IMR-90 (cell line): Measurements from ENCODE around the gene LDLRAD4. TPM values are rescaled to one million over a fixed set of nuclear protein-coding genes. Genes with fewer than 3 reads are reported as not detected.

Source experiments
- ATAC-seq: fragments of 200-7000 bp; cut with Tn5 transposase; 2 replicates; pipeline ENCODE4 v1.9.1; 2020; ENCODE audit warnings: low read depth, mild to moderate bottlenecking, moderate library complexity
- BruUV-seq: library from RNA; stranded (reverse); fragments of 400-500 nt; replicated peaks from 2 replicates; lab custom pipeline; 2021; lab: Mats Ljungman, UMichigan
- CTCF ChIA-PET: fragments of 300-600 bp; formaldehyde crosslinking; extraction: SDS; loops from one replicate; lab custom pipeline; 2021; ENCODE audit warnings: antibody characterized with exemption; lab: Yijun Ruan, JAX
- POLR2A ChIA-PET: fragments of 300-600 bp; sonication (Branson Sonifier 250); formaldehyde crosslinking; loops from one replicate; lab custom pipeline; 2022; ENCODE audit warnings: antibody characterized with exemption; ENCODE audit not compliant: unreplicated experiment; lab: Charles Lee
- DNase-seq: peaks from one replicate; pipeline ENCODE4 v3.0.0; 2013
- H2AFZ ChIP-seq: replicated peaks from 2 replicates; pipeline ENCODE3; 2013; ENCODE audit warnings: low read length, mild to moderate bottlenecking; ENCODE audit not compliant: poor library complexity
- H2AK5ac ChIP-seq: 2 replicates; pipeline ENCODE4 v1.6.1; 2013; ENCODE audit warnings: low read depth, low read length, inconsistent platforms
- H2AK9ac ChIP-seq: replicated peaks from 2 replicates; pipeline ENCODE3; 2013; ENCODE audit warnings: mild to moderate bottlenecking, low read depth, low read length, moderate library complexity; ENCODE audit not compliant: poor library complexity
- H2BK120ac ChIP-seq: 2 replicates; pipeline ENCODE4 v1.6.1; 2013; ENCODE audit warnings: low read depth, low read length, inconsistent platforms
- H2BK15ac ChIP-seq: 3 replicates; pipeline ENCODE4 v1.6.1; 2013; ENCODE audit warnings: low read depth, low read length, inconsistent platforms
- H2BK20ac ChIP-seq: 2 replicates; pipeline ENCODE4 v1.6.1; 2013; ENCODE audit warnings: low read depth, mild to moderate bottlenecking, inconsistent platforms, low read length, moderate library complexity
- H2BK5ac ChIP-seq: 2 replicates; pipeline ENCODE4 v1.6.1; 2013; ENCODE audit warnings: mild to moderate bottlenecking, low read depth, low read length, inconsistent platforms; ENCODE audit not compliant: poor library complexity, severe bottlenecking
- H3K14ac ChIP-seq: replicated peaks from 2 replicates; pipeline ENCODE4 v1.6.1; 2013; ENCODE audit warnings: low read depth, low read length, inconsistent platforms
- H3K18ac ChIP-seq: 2 replicates; pipeline ENCODE4 v1.6.1; 2013; ENCODE audit warnings: low read depth, low read length, control low read depth
- H3K23ac ChIP-seq: 2 replicates; pipeline ENCODE4 v1.6.1; 2013; ENCODE audit warnings: low read depth, low read length, inconsistent platforms
- H3K27ac ChIP-seq: 2 replicates; pipeline ENCODE4 v1.5.1; 2013; ENCODE audit warnings: mild to moderate bottlenecking, control low read depth, low read length; ENCODE audit not compliant: insufficient read depth
- H3K27me3 ChIP-seq: 2 replicates; pipeline ENCODE4 v1.6.1; 2013; ENCODE audit warnings: low read length; ENCODE audit not compliant: control insufficient read depth, insufficient read depth
- H3K36me3 ChIP-seq: 2 replicates; pipeline ENCODE4 v1.6.1; 2013; ENCODE audit warnings: low read length, mixed read lengths; ENCODE audit not compliant: control insufficient read depth, insufficient read depth
- H3K4ac ChIP-seq: 2 replicates; pipeline ENCODE4 v1.6.1; 2013; ENCODE audit warnings: low read depth, low read length, inconsistent platforms
- H3K4me1 ChIP-seq: 2 replicates; pipeline ENCODE4 v1.6.1; 2013; ENCODE audit warnings: low read length, mixed read lengths; ENCODE audit not compliant: control insufficient read depth, insufficient read depth
- H3K4me2 ChIP-seq: 2 replicates; pipeline ENCODE4 v1.6.1; 2013; ENCODE audit warnings: low read depth, mild to moderate bottlenecking, control low read depth, low read length, moderate library complexity
- H3K4me3 ChIP-seq: 2 replicates; pipeline ENCODE4 v1.5.1; 2013; ENCODE audit warnings: low read depth, mild to moderate bottlenecking, control low read depth, low read length, moderate library complexity; ENCODE audit not compliant: insufficient read depth
- H3K56ac ChIP-seq: 2 replicates; pipeline ENCODE4 v1.6.1; 2013; ENCODE audit warnings: low read length, inconsistent platforms; ENCODE audit not compliant: insufficient read depth; ENCODE audit errors: extremely low read depth
- H3K79me1 ChIP-seq, 2 experiments: 2 replicates each; pipeline ENCODE4 v1.6.1; 2013; ENCODE audit warnings: low read length in 2 of 2, inconsistent platforms in 1 of 2, low read depth in 1 of 2
- H3K9ac ChIP-seq: 2 replicates; pipeline ENCODE4 v1.6.1; 2013; ENCODE audit warnings: low read depth, low read length, control low read depth
- H3K9me1 ChIP-seq: 2 replicates; pipeline ENCODE4 v1.6.1; 2013; ENCODE audit warnings: low read length, inconsistent platforms; ENCODE audit not compliant: insufficient read depth
- H3K9me3 ChIP-seq: 2 replicates; pipeline ENCODE4 v1.6.1; 2013; ENCODE audit warnings: low read length; ENCODE audit not compliant: control insufficient read depth, insufficient read depth
- H4K20me1 ChIP-seq: 2 replicates; pipeline ENCODE4 v1.6.1; 2013; ENCODE audit warnings: low read length, inconsistent platforms; ENCODE audit not compliant: insufficient read depth
- H4K5ac ChIP-seq: 2 replicates; pipeline ENCODE4 v1.6.1; 2013; ENCODE audit warnings: mild to moderate bottlenecking, low read depth, low read length, control low read depth
- H4K8ac ChIP-seq, 2 experiments: 2 replicates each; pipeline ENCODE4 v1.6.1; 2013; ENCODE audit warnings: low read depth in 2 of 2, low read length in 2 of 2, control low read depth in 1 of 2, inconsistent platforms in 1 of 2
- H4K91ac ChIP-seq: 2 replicates; pipeline ENCODE4 v1.6.1; 2013; ENCODE audit warnings: low read depth, low read length, inconsistent platforms; ENCODE audit not compliant: insufficient read depth
- BHLHE40 ChIP-seq: fragments of 150-350 bp; IDR thresholded peaks from 2 replicates; pipeline ENCODE4 v1.6.1; 2016; ENCODE audit warnings: mild to moderate bottlenecking, low read depth, low read length
- CEBPB ChIP-seq: IDR thresholded peaks from 2 replicates; pipeline ENCODE4 v1.6.1; 2012; ENCODE audit warnings: low read depth, low read length, improper control_type of control experiment
- CHD1 ChIP-seq: IDR thresholded peaks from 2 replicates; pipeline ENCODE4 v1.6.1; 2012; ENCODE audit warnings: low read depth, low read length, improper control_type of control experiment
- CTCF ChIP-seq: conservative IDR thresholded peaks from 2 replicates; pipeline ENCODE4 v1.5.1; 2012; ENCODE audit warnings: mild to moderate bottlenecking, low read depth, low read length, improper control_type of control experiment
- ELK1 ChIP-seq: fragments of 150-350 bp; IDR thresholded peaks from 2 replicates; pipeline ENCODE4 v1.6.1; 2016; ENCODE audit warnings: low read depth, mild to moderate bottlenecking, low read length, moderate library complexity, borderline replicate concordance
- FOS ChIP-seq: fragments of 150-350 bp; IDR thresholded peaks from 2 replicates; pipeline ENCODE4 v1.6.1; 2016; ENCODE audit warnings: low read depth, low read length
- MAFK ChIP-seq: IDR thresholded peaks from 2 replicates; pipeline ENCODE4 v1.6.1; 2012; ENCODE audit warnings: low read depth, low read length, improper control_type of control experiment
- MAZ ChIP-seq: IDR thresholded peaks from 2 replicates; pipeline ENCODE4 v1.6.1; 2012; ENCODE audit warnings: low read depth, mild to moderate bottlenecking, low read length, improper control_type of control experiment, moderate library complexity, borderline replicate concordance
- MXI1 ChIP-seq: IDR thresholded peaks from 2 replicates; pipeline ENCODE4 v1.6.1; 2012; ENCODE audit warnings: low read depth, mild to moderate bottlenecking, low read length, moderate library complexity, borderline replicate concordance
- NFE2L2 ChIP-seq: fragments of 150-350 bp; IDR thresholded peaks from 2 replicates; pipeline ENCODE4 v1.6.1; 2016; ENCODE audit warnings: low read depth, mild to moderate bottlenecking, low read length
- POLR2A ChIP-seq: IDR thresholded peaks from 2 replicates; pipeline ENCODE4 v1.6.1; 2012; ENCODE audit warnings: mild to moderate bottlenecking, low read depth, low read length
- RAD21 ChIP-seq: IDR thresholded peaks from 2 replicates; pipeline ENCODE4 v1.6.1; 2012; ENCODE audit warnings: low read length, improper control_type of control experiment
- RCOR1 ChIP-seq: IDR thresholded peaks from 2 replicates; pipeline ENCODE4 v1.6.1; 2012; ENCODE audit warnings: mild to moderate bottlenecking, low read length, improper control_type of control experiment; ENCODE audit not compliant: insufficient replicate concordance
- RFX5 ChIP-seq: IDR thresholded peaks from 2 replicates; pipeline ENCODE4 v1.8.0; 2012; ENCODE audit warnings: low read depth, mild to moderate bottlenecking, low read length, moderate library complexity
- SMC3 ChIP-seq: fragments of 150-350 bp; IDR thresholded peaks from 2 replicates; pipeline ENCODE4 v1.6.1; 2016; ENCODE audit warnings: low read depth, mild to moderate bottlenecking, antibody characterized with exemption, low read length, moderate library complexity
- USF2 ChIP-seq: fragments of 150-350 bp; IDR thresholded peaks from 2 replicates; pipeline ENCODE4 v1.6.1; 2017; ENCODE audit warnings: mild to moderate bottlenecking, antibody characterized with exemption, low read length, low read depth
- WGBS, 2 experiments: methylation state at CpG; one replicate each; pipeline versions ENCODE4 v1.1.5 to v1.1.7; 2013; ENCODE audit warnings: missing lambda C conversion rate in 2 of 2; ENCODE audit not compliant: insufficient read length in 1 of 2; ENCODE audit errors: extremely low coverage in 2 of 2; 5-methylcytosine and 5-hydroxymethylcytosine counted together
- dilution Hi-C: fragments of 300-500 bp; cut with HindIII; formaldehyde crosslinking; loops from one replicate; pipeline ENCODE4 v1.14.3; 2018; ENCODE audit warnings: low sequenced_read_pairs; ENCODE audit not compliant: unreplicated experiment
- in situ Hi-C: fragments of 300-500 bp; cut with MboI; formaldehyde crosslinking; loops from 3 replicates; pipeline ENCODE4 v1.14.3; 2019; ENCODE audit warnings: low sequenced_read_pairs, inconsistent platforms, mixed read lengths
- intact Hi-C: fragments of 100-400 bp; cut with micrococcal nuclease; formaldehyde crosslinking; loops from 2 replicates; pipeline ENCODE4 v1.10.0; 2022
- polyA plus RNA-seq, 3 experiments: library from polyadenylated mRNA; depleted of rRNA; stranded (reverse); fragments of >200 nt; gene quantifications; 2 replicates each; pipeline ENCODE4 v1.2.3, GENCODE V29; 2012; ENCODE audit warnings: low replicate concordance in 1 of 3
- total RNA-seq: library from RNA; depleted of rRNA; stranded (reverse); fragments of >200 nt; gene quantifications from 2 replicates; pipeline ENCODE4 v1.2.3, GENCODE V29; 2012

The LDLRAD4 gene
- total and polyA plus RNA-seq, 2 of the 4 experiments (the other 2 are of a cell fraction) = not detected

- intact Hi-C loops (no loop called here), dilution Hi-C loops (no loop called here), in situ Hi-C loops (no loop called here)
- no peak overlapping the region for H3K14ac ChIP-seq
- H3K18ac ChIP-seq = no peak overlapping the region
- no peak overlapping the region for H2BK5ac ChIP-seq
- H2BK120ac ChIP-seq = no peak overlapping the region
- 100% methylated on average over 1 of the region's 6 CpGs; no CpG with 5 or more reads in 1 of the 2 experiments for WGBS, 2 experiments
- peaks cover 10 to 12% of the 10 kb centered on the region in 2 experiments for H3K79me1 ChIP-seq
- no peaks in the 10 kb centered on the region for H3K4me1 ChIP-seq
- no peak overlapping the region for H3K4ac ChIP-seq
- H2BK15ac ChIP-seq = no peak overlapping the region
- no peak overlapping the region for H4K5ac ChIP-seq
- no TSS peak for BruUV-seq
- POLR2A ChIA-PET = no interaction called here
- H2AK9ac ChIP-seq = no peak overlapping the region
- no peak overlapping the region for H4K8ac ChIP-seq
- no peak overlapping the region for H3K4me2 ChIP-seq
- no peak overlapping the region for H3K27ac ChIP-seq
- ATAC-seq = no peak
- H3K9ac ChIP-seq = no peak overlapping the region
- H4K20me1 ChIP-seq = no peaks in the 10 kb centered on the region
- H2AK5ac ChIP-seq = no peak overlapping the region
- H3K36me3 ChIP-seq = peaks cover 3% of the 10 kb centered on the region; the same call in 1 of the 2 replicates
- H2AFZ ChIP-seq = no peak overlapping the region
- no peaks in the 10 kb centered on the region for H3K27me3 ChIP-seq
- DNase-seq = no peak
- no peaks in the 10 kb centered on the region; the same call in 1 of the 2 replicates for H3K9me3 ChIP-seq
- H3K9me1 ChIP-seq = no peaks in the 10 kb centered on the region
- CTCF ChIA-PET = interaction anchor here (0.6 kb wide), 1 partner anchor 778 kb away, joined by 3 read pairs; no protein-coding TSS in a partner anchor
- H3K4me3 ChIP-seq = no peak overlapping the region
- H4K91ac ChIP-seq = no peak overlapping the region
- no peak overlapping the region for H2BK20ac ChIP-seq
- H3K56ac ChIP-seq = no peak overlapping the region
- TF ChIP-seq FOS = no peak
- TF ChIP-seq NFE2L2 = no peak
- no peak for TF ChIP-seq POLR2A
- TF ChIP-seq RAD21 = no peak
- TF ChIP-seq CEBPB = no peak
- no peak for TF ChIP-seq RCOR1
- no peak for TF ChIP-seq SMC3
- TF ChIP-seq USF2 = no peak
- TF ChIP-seq RFX5 = no peak
- TF ChIP-seq CHD1 = no peak
- no peak for TF ChIP-seq BHLHE40
- no peak for TF ChIP-seq MXI1
- no peak for TF ChIP-seq MAFK
- TF ChIP-seq ELK1 = no peak
- TF ChIP-seq MAZ = no peak
- TF ChIP-seq CTCF = no peak
- no peak overlapping the region for H3K23ac ChIP-seq
Measured at GRCh38 chr18:13676471-13676870, 457.9 kb downstream of the LDLRAD4 start.
